GM12891 (cell line): ENCODE data around the gene SLC12A7.

Experiments used
- POLR2A ChIP-seq: IDR thresholded peaks from 2 replicates; pipeline ENCODE4 v1.6.1; 2011; ENCODE audit warnings: low read depth, low read length, control low read depth
- POLR2AphosphoS5 ChIP-seq: IDR thresholded peaks from 2 replicates; pipeline ENCODE4 v1.6.1; 2011; ENCODE audit warnings: low read depth, low read length, control low read depth
- TAF1 ChIP-seq: IDR thresholded peaks from 2 replicates; pipeline ENCODE4 v1.6.1; 2011; ENCODE audit warnings: low read depth, low read length, control low read depth

GRCh38 chr5:1006656-1007071, 105.2 kb downstream of the SLC12A7 start:
- TF ChIP-seq POLR2A, result no peak
- TF ChIP-seq POLR2AphosphoS5, result no peak
- TF ChIP-seq TAF1, result no peak
